ENCODE measurements around the gene IMPDH2. TPM values are rescaled to one million over a fixed set of nuclear protein-coding genes. Genes with fewer than 3 reads are reported as not detected.

The IMPDH2 gene
- total RNA-seq, 1 donor from 2014 or later: 434 TPM

GRCh38 chr3:48982016-48982415, 47.2 kb downstream of the IMPDH2 start:
- H3K4me1 Mint-ChIP-seq (ENCODE audit: low read depth): peaks cover 17% of the 10 kb centered on the region
- intact Hi-C loops (cut with micrococcal nuclease): no loop called here
- no peak overlapping the region for H3K27ac Mint-ChIP-seq
- no peak overlapping the region for H3K4me3 Mint-ChIP-seq
- DNase-seq (ENCODE audit: low spot score): no peak
- H3K36me3 Mint-ChIP-seq (ENCODE audit: low read depth): peaks cover 36% of the 10 kb centered on the region
- H3K9me3 Mint-ChIP-seq: no peaks in the 10 kb centered on the region
- no peaks in the 10 kb centered on the region for H3K27me3 Mint-ChIP-seq (ENCODE audit: insufficient read depth)

GRCh38 chr3:48980295-48980694, 48.9 kb downstream of the IMPDH2 start:
- Mint-ChIP-seq H3K27ac (no peak overlapping the region), H3K27me3 (ENCODE audit: insufficient read depth) (no peaks in the 10 kb centered on the region), H3K36me3 (ENCODE audit: low read depth) (peaks cover 36% of the 10 kb centered on the region), H3K4me3 (no peak overlapping the region), H3K4me1 (ENCODE audit: low read depth) (peaks cover 11% of the 10 kb centered on the region), H3K9me3 (no peaks in the 10 kb centered on the region)
- DNase-seq (ENCODE audit: low spot score): no peak
- intact Hi-C loops (cut with micrococcal nuclease): no loop called here

GRCh38 chr3:48979451-48979850, 49.7 kb downstream of the IMPDH2 start:
- Mint-ChIP-seq H3K4me3 (no peak overlapping the region), H3K27ac (no peak overlapping the region), H3K27me3 (ENCODE audit: insufficient read depth) (no peaks in the 10 kb centered on the region), H3K36me3 (ENCODE audit: low read depth) (peaks cover 40% of the 10 kb centered on the region), H3K9me3 (no peaks in the 10 kb centered on the region), H3K4me1 (ENCODE audit: low read depth) (peaks cover 11% of the 10 kb centered on the region)
- no peak for DNase-seq (ENCODE audit: low spot score)
- intact Hi-C loops (cut with micrococcal nuclease): no loop called here

Other genes starting within 250 kb of the IMPDH2 start
- gene PRKAR2A, start 181.5 kb downstream of the IMPDH2 start, total RNA-seq: 34.7 and 38.8 TPM in 2 replicates
- 15.9 and 17.4 TPM in 2 replicates for gene SLC25A20, start 130.5 kb downstream of the IMPDH2 start, total RNA-seq
- 179 and 180 TPM in 2 replicates for gene ARIH2, start 110.6 kb downstream of the IMPDH2 start, total RNA-seq
- 34.5 and 36.8 TPM in 2 replicates for gene P4HTM, start 39.2 kb downstream of the IMPDH2 start, total RNA-seq
- 143 and 145 TPM in 2 replicates for gene WDR6, start 22.0 kb downstream of the IMPDH2 start, total RNA-seq
- 35.7 and 37.4 TPM in 2 replicates for gene DALRD3, start 10.8 kb downstream of the IMPDH2 start, total RNA-seq
- 126 and 129 TPM in 2 replicates for gene NDUFAF3, start 7.3 kb downstream of the IMPDH2 start, total RNA-seq
- 147 and 150 TPM in 2 replicates for gene QRICH1, start 64.7 kb upstream of the IMPDH2 start, total RNA-seq
- gene QARS1, start 75.4 kb upstream of the IMPDH2 start, total RNA-seq: 185 and 200 TPM in 2 replicates
- gene USP19, start 91.4 kb upstream of the IMPDH2 start, total RNA-seq: 57.7 and 59.7 TPM in 2 replicates
- gene LAMB2, start 103.7 kb upstream of the IMPDH2 start, total RNA-seq: not detected in 2 replicates
- gene CCDC71, start 136.9 kb upstream of the IMPDH2 start, total RNA-seq: 27.6 and 29.1 TPM in 2 replicates
- gene KLHDC8B, start 142.2 kb upstream of the IMPDH2 start, total RNA-seq: 2.6 and 2.9 TPM in 2 replicates
- 9.1 and 10.1 TPM in 2 replicates for gene C3orf62, start 247.8 kb upstream of the IMPDH2 start, total RNA-seq

Measured in activated T-helper 1 cell treated with anti-CD3 and anti-CD28 coated beads, Interleukin-12 subunit alpha, Interleukin-12 subunit beta, Interleukin-2, Interleukin-4 antibody, amounts not matched to agents 30 ng/mL and 10 ng/mL and 1 ng/mL, durations not matched to agents 14 hours and 24 hours and 36 hours (primary cell).